Nephron progenitor cell (in vitro differentiated cells): ENCODE results near the gene SUMF1.
A peak's percentile ranks its signal among the peaks of the same experiment; 100 is the strongest.

Experiments used
- DNase-seq: peaks from one replicate; pipeline ENCODE4 v3.0.0; 2021
- H3K27ac Mint-ChIP-seq: 2 replicates; pipeline ENCODE4 v1.8.0; 2021; ENCODE audit warnings: mild to moderate bottlenecking, moderate library complexity, mixed read lengths
- H3K27me3 Mint-ChIP-seq: 2 replicates; pipeline ENCODE4 v1.8.0; 2021; ENCODE audit warnings: mild to moderate bottlenecking, low read depth, mixed read lengths; ENCODE audit not compliant: poor library complexity
- H3K36me3 Mint-ChIP-seq: 2 replicates; pipeline ENCODE4 v1.8.0; 2021; ENCODE audit warnings: low read depth, mixed read lengths
- H3K4me1 Mint-ChIP-seq: 2 replicates; pipeline ENCODE4 v1.8.0; 2021; ENCODE audit warnings: mixed read lengths
- H3K4me3 Mint-ChIP-seq: 2 replicates; pipeline ENCODE4 v1.8.0; 2021; ENCODE audit warnings: mild to moderate bottlenecking, moderate library complexity, mixed read lengths
- H3K9me3 Mint-ChIP-seq: 2 replicates; pipeline ENCODE4 v1.8.0; 2021; ENCODE audit warnings: mild to moderate bottlenecking, moderate library complexity, mixed read lengths
- TF ChIP-seq, protein P1 (sequence below): fragments of 200-600 bp; sonication (generic); IDR thresholded peaks from 2 replicates; pipeline ENCODE4 v1.5.0; 2021; ENCODE audit warnings: antibody characterized with exemption

Gene SUMF1

DNA sequence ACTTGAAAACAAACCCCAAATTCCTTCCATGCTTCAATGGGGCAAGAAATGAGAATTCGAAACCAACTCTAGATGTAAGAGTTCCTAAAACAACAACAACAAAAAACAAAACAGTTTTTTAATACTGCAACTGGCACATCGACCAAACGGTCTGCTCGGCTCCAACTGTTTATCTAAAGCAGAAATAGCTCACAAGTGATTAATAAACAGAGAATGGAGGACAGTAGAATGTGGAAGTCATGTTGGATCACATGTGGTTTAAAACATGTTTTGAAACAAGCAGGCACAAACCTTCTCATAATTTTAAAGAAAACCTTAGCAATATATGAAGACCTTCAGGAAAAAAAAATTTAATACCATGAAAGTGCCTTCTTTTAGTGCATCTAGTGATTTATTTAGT, 108.8 kb downstream of the SUMF1 start:
- TF ChIP-seq, protein P1, sequence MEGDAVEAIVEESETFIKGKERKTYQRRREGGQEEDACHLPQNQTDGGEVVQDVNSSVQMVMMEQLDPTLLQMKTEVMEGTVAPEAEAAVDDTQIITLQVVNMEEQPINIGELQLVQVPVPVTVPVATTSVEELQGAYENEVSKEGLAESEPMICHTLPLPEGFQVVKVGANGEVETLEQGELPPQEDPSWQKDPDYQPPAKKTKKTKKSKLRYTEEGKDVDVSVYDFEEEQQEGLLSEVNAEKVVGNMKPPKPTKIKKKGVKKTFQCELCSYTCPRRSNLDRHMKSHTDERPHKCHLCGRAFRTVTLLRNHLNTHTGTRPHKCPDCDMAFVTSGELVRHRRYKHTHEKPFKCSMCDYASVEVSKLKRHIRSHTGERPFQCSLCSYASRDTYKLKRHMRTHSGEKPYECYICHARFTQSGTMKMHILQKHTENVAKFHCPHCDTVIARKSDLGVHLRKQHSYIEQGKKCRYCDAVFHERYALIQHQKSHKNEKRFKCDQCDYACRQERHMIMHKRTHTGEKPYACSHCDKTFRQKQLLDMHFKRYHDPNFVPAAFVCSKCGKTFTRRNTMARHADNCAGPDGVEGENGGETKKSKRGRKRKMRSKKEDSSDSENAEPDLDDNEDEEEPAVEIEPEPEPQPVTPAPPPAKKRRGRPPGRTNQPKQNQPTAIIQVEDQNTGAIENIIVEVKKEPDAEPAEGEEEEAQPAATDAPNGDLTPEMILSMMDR: no peak
- Mint-ChIP-seq H3K9me3 (peaks cover 7% of the 10 kb centered on the region), H3K4me3 (no peak overlapping the region), H3K36me3 (peaks cover 32% of the 10 kb centered on the region), H3K4me1 (peaks cover 65% of the 10 kb centered on the region), H3K27me3 (peaks cover 3% of the 10 kb centered on the region), H3K27ac (peak overlapping the region; percentile 96)
- DNase-seq: no peak

DNA sequence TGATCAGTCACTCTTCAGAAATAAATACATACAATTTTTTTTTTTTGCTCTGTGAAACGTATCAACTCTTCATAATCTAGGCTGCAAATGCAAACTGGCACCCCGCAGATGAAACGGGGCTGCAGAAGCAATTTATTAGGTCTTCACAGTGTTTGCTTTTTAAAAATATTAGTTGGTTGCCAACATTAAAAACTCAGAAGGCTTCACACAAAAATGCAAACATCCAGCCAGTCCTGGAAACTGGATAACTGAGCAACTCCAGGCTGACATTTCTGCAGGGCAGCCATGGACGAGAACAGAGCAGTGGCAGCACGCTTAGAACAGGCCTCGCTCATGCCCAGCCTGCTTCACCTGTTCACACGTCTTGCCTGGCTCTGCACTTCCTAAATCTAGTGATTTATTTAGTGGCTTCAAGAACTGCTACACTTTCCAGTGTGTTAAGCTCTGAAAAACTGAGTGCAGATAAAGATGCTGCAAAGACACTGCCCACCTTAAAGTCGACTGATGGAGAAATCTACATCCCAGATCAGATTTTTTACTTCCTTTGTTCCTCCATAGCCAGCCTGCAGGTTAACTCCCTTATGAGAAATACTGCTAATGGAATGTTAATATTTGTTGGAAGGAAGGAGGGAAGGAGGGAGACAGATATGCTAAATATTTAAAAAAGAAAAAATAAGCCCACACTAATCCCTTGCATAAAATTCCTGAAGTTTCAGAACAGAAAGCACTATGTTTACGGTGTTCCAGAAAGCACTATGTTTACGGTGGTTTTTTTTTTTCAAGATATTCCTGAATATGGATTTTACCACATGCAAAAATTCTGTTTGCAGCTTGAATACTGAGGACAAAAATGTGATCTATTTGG, 110.3 kb downstream of the SUMF1 start:
- Mint-ChIP-seq H3K9me3 (peaks cover 7% of the 10 kb centered on the region), H3K36me3 (peaks cover 22% of the 10 kb centered on the region), H3K27ac (peak overlapping the region; percentile 98), H3K4me3 (no peak overlapping the region), H3K27me3 (no peaks in the 10 kb centered on the region), H3K4me1 (peaks cover 74% of the 10 kb centered on the region)
- peak; percentile 19 for DNase-seq
- TF ChIP-seq, protein P1: no peak

DNA sequence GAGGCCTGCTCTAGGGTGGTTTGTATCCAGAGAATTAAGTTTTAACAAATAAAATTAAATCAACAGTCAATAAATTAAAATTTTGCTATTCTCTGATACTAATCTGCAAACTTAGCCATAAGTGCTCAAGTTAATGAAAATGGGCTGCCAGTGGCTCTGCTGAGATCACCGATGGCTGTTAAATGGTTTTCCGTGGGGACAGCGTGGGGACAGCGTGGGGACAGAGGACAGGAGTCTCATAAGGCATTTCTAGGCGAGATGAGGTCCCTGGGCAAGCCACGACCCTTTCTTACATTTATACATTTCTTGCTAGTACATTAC, 110.9 kb downstream of the SUMF1 start:
- Mint-ChIP-seq H3K27ac (peak overlapping the region; percentile 98), H3K9me3 (peaks cover 7% of the 10 kb centered on the region), H3K4me1 (peaks cover 75% of the 10 kb centered on the region), H3K4me3 (no peak overlapping the region), H3K36me3 (peaks cover 16% of the 10 kb centered on the region), H3K27me3 (no peaks in the 10 kb centered on the region)
- TF ChIP-seq, protein P1: no peak
- DNase-seq: no peak

DNA sequence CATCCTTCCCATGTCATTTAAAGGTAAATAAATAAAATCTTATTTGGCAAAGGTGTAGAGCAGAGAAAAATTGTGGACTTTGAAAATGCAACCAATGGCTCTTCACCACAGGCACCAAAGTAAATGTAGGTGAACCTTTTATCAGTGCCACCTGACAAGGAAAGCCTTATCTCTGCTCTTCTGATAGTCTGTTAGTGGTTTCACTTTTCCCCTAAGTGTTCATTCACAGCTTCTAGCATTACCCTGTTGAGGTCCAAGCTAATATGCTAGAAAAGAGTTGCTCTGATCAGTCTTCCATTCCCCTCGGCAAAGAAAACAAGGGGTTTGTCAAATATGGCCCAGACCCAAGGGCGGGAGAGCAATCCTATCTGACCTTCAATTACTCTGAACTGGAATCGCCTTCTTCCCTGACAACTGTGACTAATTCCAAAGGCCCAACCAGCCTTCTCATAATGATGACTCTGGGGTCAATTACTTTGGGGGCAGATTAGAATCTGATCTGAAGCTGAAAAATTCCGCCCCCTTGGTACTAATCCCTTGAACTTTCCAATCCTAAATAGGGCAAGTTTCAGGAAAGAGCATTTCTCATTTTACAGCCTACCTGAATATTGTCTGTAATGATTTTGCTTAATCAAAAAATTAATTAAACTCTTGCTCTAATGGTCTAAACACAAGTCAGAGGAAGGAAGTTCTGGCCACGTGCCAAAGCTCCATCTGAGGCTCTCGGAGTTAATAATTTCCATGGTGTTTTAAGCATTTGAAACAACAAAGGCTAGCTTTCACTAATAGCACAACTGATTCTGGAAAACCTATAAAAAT, 111.5 kb downstream of the SUMF1 start:
- H3K27ac Mint-ChIP-seq: peak overlapping the region; percentile 98
- TF ChIP-seq, protein P1: no peak
- peak overlapping the region; percentile 45 for H3K4me3 Mint-ChIP-seq
- peaks cover 81% of the 10 kb centered on the region for H3K4me1 Mint-ChIP-seq
- no peaks in the 10 kb centered on the region for H3K27me3 Mint-ChIP-seq
- DNase-seq: peak; percentile 14
- H3K36me3 Mint-ChIP-seq: peaks cover 12% of the 10 kb centered on the region
- H3K9me3 Mint-ChIP-seq: peaks cover 7% of the 10 kb centered on the region

DNA sequence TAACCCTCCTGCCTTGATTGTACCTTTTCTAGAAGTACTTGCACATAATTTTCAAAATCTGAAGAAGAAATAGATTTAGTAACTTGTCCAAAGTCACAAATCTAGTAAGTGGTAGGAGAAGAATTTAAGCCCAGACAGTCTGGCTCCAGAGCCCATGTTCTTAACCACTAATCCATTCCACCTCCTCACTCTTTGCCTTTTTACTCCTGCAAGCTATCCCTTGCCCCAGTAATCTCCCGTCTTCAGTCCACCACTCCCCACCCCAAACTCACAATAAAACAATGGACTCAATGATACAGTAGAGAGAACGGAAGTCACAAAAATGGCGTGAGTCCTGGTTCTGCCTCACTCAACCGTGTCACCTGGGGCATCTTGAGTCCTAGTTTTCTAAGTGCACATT, 115.2 kb downstream of the SUMF1 start:
- Mint-ChIP-seq H3K27ac (peak overlapping the region; percentile 62), H3K4me1 (peaks cover 57% of the 10 kb centered on the region), H3K36me3 (peaks cover 22% of the 10 kb centered on the region), H3K4me3 (no peak overlapping the region), H3K27me3 (no peaks in the 10 kb centered on the region), H3K9me3 (peaks cover 23% of the 10 kb centered on the region)
- DNase-seq: no peak
- TF ChIP-seq, protein P1: no peak
